Measurements from ENCODE around the gene MAP3K1.
A peak's percentile ranks its signal among the peaks of the same experiment; 100 is the strongest.

MAP3K1 gene

GRCh38 chr5:56849671-56850070 lies 34.3 kb downstream of the MAP3K1 start:
- no peak for DNase-seq (ENCODE audit: low spot score)

GRCh38 chr5:56850423-56850822 lies 35.1 kb downstream of the MAP3K1 start:
- DNase-seq (ENCODE audit: low spot score): no peak

- DNase-seq (ENCODE audit: low spot score): no peak
Measured at GRCh38 chr5:56851258-56851941, 36.1 kb downstream of the MAP3K1 start.

GRCh38 chr5:56852228-56853000 lies 37.1 kb downstream of the MAP3K1 start:
- DNase-seq (ENCODE audit: low spot score): no peak

- no peak for DNase-seq (ENCODE audit: low spot score)
Measured at GRCh38 chr5:56853698-56854097, 38.3 kb downstream of the MAP3K1 start.

- no peak for DNase-seq (ENCODE audit: low spot score)
Measured at GRCh38 chr5:56854920-56855319, 39.6 kb downstream of the MAP3K1 start.

GRCh38 chr5:56856541-56857178 lies 41.3 kb downstream of the MAP3K1 start:
- DNase-seq (ENCODE audit: low spot score): no peak

GRCh38 chr5:56858777-56859442 lies 43.6 kb downstream of the MAP3K1 start:
- DNase-seq (ENCODE audit: low spot score): no peak

GRCh38 chr5:56861893-56862485 lies 46.6 kb downstream of the MAP3K1 start:
- DNase-seq (ENCODE audit: low spot score): no peak

- DNase-seq (ENCODE audit: low spot score): no peak
Measured at GRCh38 chr5:56862909-56863308, 47.6 kb downstream of the MAP3K1 start.

- DNase-seq (ENCODE audit: low spot score): no peak
Measured at GRCh38 chr5:56871777-56872176, 56.4 kb downstream of the MAP3K1 start.

GRCh38 chr5:56873056-56873455 lies 57.7 kb downstream of the MAP3K1 start:
- DNase-seq (ENCODE audit: low spot score): no peak

- no peak for DNase-seq (ENCODE audit: low spot score)
Measured at GRCh38 chr5:56876327-56876726, 61.0 kb downstream of the MAP3K1 start.

- DNase-seq (ENCODE audit: low spot score): no peak
Measured at GRCh38 chr5:56881571-56881970, 66.2 kb downstream of the MAP3K1 start.

- no peak for DNase-seq (ENCODE audit: low spot score)
Measured at GRCh38 chr5:56893251-56893951, 78.1 kb downstream of the MAP3K1 start.

- no peak for DNase-seq (ENCODE audit: low spot score)
Measured at GRCh38 chr5:56896763-56897162, 81.4 kb downstream of the MAP3K1 start.

GRCh38 chr5:56898213-56898612 lies 82.9 kb downstream of the MAP3K1 start:
- DNase-seq (ENCODE audit: low spot score): no peak

GRCh38 chr5:56900395-56900794 lies 85.0 kb downstream of the MAP3K1 start:
- no peak for DNase-seq (ENCODE audit: low spot score)

- DNase-seq (ENCODE audit: low spot score): peak; percentile 67
Measured at GRCh38 chr5:56900858-56901578, 85.7 kb downstream of the MAP3K1 start.

- DNase-seq (ENCODE audit: low spot score): no peak
Measured at GRCh38 chr5:56908942-56909293, 93.6 kb downstream of the MAP3K1 start.

All from LoVo (cell line).